Activated CD8-positive, alpha-beta memory T cell treated with anti-CD3 and anti-CD28 coated beads for 36 hours (primary cell): ENCODE data around the gene CPA3. TPM values are rescaled to one million over a fixed set of nuclear protein-coding genes. Genes with fewer than 3 reads are reported as not detected.

Source experiments
- total RNA-seq, 2 experiments: library from RNA; stranded (reverse); gene quantifications; one replicate each; pipeline ENCODE4 v1.2.3, GENCODE V29; 2021

The CPA3 gene
- total RNA-seq, 2 experiments from 2014 or later: not detected

Other genes starting within 250 kb of the CPA3 start
- not detected for gene AGTR1, start 167.4 kb upstream of the CPA3 start, total RNA-seq
- gene CPB1, start 37.5 kb upstream of the CPA3 start, total RNA-seq: not detected
- 10 to 100 TPM; 32.8 to 34.6 TPM for gene GYG1, start 126.2 kb downstream of the CPA3 start, total RNA-seq
- 10 to 100 TPM; 22.3 to 22.7 TPM for gene HLTF, start 221.2 kb downstream of the CPA3 start, total RNA-seq